ENCODE results near the gene PRKCQ.
"Not testable (repeated sequence)": the region's sequence is repeated elsewhere in the genome, so short reads cannot be mapped to it uniquely, and the experiment has no call there.

Gene PRKCQ

DNA sequence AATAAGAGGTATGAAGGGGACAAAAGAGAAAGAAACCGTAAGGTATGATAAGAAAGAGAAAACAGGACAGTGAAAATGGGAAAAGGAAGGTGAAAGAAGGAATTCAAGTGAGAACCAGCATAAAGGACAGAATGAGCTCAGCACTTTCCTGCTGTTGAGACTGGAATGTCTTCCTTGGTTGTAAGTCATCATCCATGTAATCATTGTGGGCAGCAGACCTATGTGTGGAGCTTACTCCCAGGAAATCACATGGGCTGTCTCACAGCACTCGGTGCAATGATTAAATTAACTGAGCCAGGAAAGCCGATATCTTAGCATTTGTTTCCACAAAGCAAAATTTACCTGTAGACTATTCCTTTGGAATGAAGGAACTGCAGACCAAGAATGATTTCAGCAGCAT, 118.1 kb downstream of the PRKCQ start:
- no peak for FAIRE-seq
- DNase-seq (ENCODE audit: insufficient read length, low spot score): no peak
- no peak for TF ChIP-seq POLR2AphosphoS5 (IDR thresholded peaks at IDR 0.05; ENCODE audit: low read depth, low read length)
- TF ChIP-seq POU2F2 (IDR thresholded peaks at IDR 0.05; ENCODE audit: low read depth, low read length): no peak
- no peak for TF ChIP-seq POLR2A (IDR thresholded peaks at IDR 0.05; ENCODE audit: low read depth, low read length)
- no peak for TF ChIP-seq PAX5 (IDR thresholded peaks at IDR 0.05; ENCODE audit: insufficient read depth, low read length, severe bottlenecking)
- no peak for TF ChIP-seq SPI1 (IDR thresholded peaks at IDR 0.05; ENCODE audit: low read depth, low read length)
- TF ChIP-seq TAF1 (IDR thresholded peaks at IDR 0.05; ENCODE audit: low read depth, low read length): no peak

DNA sequence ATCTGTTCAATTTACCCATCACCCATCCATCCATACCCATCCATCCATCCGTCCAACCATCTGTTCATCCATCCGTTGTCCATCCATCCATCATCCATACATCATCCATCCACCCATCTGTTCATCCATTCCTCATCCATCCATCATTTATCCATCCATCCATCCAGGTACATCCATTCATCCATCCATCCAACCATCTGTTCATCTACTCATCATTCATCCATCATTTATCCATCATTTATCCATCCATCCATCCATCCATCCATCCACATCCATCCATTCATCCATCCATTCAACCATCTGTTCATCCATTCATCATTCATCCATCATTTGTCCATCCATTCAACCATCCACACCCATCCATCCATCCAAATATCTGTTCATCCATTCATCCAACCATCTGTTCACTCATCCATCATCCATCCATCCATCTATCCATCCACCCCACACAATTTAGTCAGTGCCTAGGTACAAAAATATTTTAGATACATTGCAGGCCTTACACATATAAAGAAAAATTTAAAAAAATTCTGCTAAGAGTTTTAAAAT, 119.1 kb downstream of the PRKCQ start:
- TF ChIP-seq TAF1 (IDR thresholded peaks at IDR 0.05; ENCODE audit: low read depth, low read length) (no peak), POU2F2 (IDR thresholded peaks at IDR 0.05; ENCODE audit: low read depth, low read length) (no peak), PAX5 (IDR thresholded peaks at IDR 0.05; ENCODE audit: insufficient read depth, low read length, severe bottlenecking) (no peak), POLR2A (IDR thresholded peaks at IDR 0.05; ENCODE audit: low read depth, low read length) (no peak), POLR2AphosphoS5 (IDR thresholded peaks at IDR 0.05; ENCODE audit: low read depth, low read length) (no peak), SPI1 (IDR thresholded peaks at IDR 0.05; ENCODE audit: low read depth, low read length) (no peak)

DNA sequence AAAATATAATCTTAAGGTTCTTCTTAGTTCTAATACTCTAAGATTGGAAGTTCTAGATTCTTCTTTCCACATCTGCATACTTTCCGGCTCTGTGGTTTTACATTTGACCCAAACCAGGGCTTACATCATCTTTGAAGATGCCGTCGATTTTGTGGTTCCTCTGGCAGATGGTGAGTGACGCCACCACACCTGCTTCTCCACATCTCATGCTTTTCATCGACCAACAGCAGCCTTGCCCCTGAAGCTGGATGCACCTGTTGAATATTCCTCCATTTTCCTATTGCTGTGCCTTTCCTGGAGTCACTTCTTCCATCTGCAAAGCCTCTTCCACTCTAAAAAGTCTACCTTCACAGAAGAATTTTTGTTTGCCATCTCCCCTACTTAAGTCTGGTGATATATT, 121.3 kb downstream of the PRKCQ start:
- no peak for FAIRE-seq
- TF ChIP-seq POLR2A (IDR thresholded peaks at IDR 0.05; ENCODE audit: low read depth, low read length) (no peak), POLR2AphosphoS5 (IDR thresholded peaks at IDR 0.05; ENCODE audit: low read depth, low read length) (no peak), TAF1 (IDR thresholded peaks at IDR 0.05; ENCODE audit: low read depth, low read length) (no peak), PAX5 (IDR thresholded peaks at IDR 0.05; ENCODE audit: insufficient read depth, low read length, severe bottlenecking) (no peak), POU2F2 (IDR thresholded peaks at IDR 0.05; ENCODE audit: low read depth, low read length) (no peak), SPI1 (IDR thresholded peaks at IDR 0.05; ENCODE audit: low read depth, low read length) (no peak)
- no peak for DNase-seq (ENCODE audit: insufficient read length, low spot score)

More for the DNA sequence above, 119.1 kb downstream of the PRKCQ start:
- DNase-seq (ENCODE audit: insufficient read length, low spot score) (no peak), FAIRE-seq (no peak)

DNA sequence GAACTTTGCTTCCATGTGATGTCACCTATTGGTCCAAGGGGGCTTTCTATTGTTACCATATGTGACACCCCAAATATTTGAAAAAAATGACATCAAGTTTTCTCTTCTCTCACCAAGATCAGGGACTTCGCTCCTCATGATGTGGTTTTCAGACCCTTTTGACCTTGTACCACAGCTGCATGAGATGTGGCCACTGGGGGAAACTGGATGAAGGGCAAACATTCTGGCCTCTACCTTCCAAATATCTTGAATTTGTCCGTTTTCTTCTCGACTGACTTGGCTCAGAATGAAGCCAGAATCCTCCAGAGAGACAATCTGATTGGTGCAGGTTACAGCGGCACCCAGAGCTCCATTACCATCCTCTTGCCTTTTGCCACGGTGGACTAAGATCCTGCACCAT, 122.7 kb downstream of the PRKCQ start:
- DNase-seq (ENCODE audit: insufficient read length, low spot score) (no peak), FAIRE-seq (no peak)
- TF ChIP-seq POU2F2 (IDR thresholded peaks at IDR 0.05; ENCODE audit: low read depth, low read length): no peak
- no peak for TF ChIP-seq POLR2AphosphoS5 (IDR thresholded peaks at IDR 0.05; ENCODE audit: low read depth, low read length)
- TF ChIP-seq PAX5 (IDR thresholded peaks at IDR 0.05; ENCODE audit: insufficient read depth, low read length, severe bottlenecking): no peak
- TF ChIP-seq POLR2A (IDR thresholded peaks at IDR 0.05; ENCODE audit: low read depth, low read length): no peak
- TF ChIP-seq SPI1 (IDR thresholded peaks at IDR 0.05; ENCODE audit: low read depth, low read length): no peak

DNA sequence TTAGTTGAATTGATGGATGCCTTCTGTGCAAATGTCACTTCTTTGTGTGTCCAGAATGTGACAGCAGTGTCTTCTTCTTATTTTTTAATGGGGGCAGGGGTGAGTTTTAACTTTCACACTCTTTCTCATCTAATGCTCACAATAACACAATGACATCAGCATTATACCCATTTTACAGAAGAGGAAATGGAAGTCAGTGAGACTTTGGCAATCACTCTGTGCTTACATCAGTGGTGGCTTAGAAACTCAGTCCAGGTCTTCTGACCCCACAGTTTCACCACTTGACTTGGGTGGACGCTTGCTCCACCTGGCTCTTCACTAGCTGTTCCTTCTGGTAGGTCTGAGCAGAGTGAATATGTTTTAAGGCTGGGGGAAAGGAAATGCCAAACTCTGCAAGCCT, 124.0 kb downstream of the PRKCQ start:
- DNase-seq (ENCODE audit: insufficient read length, low spot score): no peak
- FAIRE-seq: no peak
- TF ChIP-seq POU2F2 (IDR thresholded peaks at IDR 0.05; ENCODE audit: low read depth, low read length) (no peak), PAX5 (IDR thresholded peaks at IDR 0.05; ENCODE audit: insufficient read depth, low read length, severe bottlenecking) (no peak), TAF1 (IDR thresholded peaks at IDR 0.05; ENCODE audit: low read depth, low read length) (no peak), POLR2AphosphoS5 (IDR thresholded peaks at IDR 0.05; ENCODE audit: low read depth, low read length) (no peak)

GRCh38 chr10:6455592-6455991, 124.5 kb downstream of the PRKCQ start:
- FAIRE-seq: no peak
- TF ChIP-seq POLR2A (IDR thresholded peaks at IDR 0.05; ENCODE audit: low read depth, low read length) (no peak), PAX5 (IDR thresholded peaks at IDR 0.05; ENCODE audit: insufficient read depth, low read length, severe bottlenecking) (no peak), POLR2AphosphoS5 (IDR thresholded peaks at IDR 0.05; ENCODE audit: low read depth, low read length) (no peak), TAF1 (IDR thresholded peaks at IDR 0.05; ENCODE audit: low read depth, low read length) (no peak), SPI1 (IDR thresholded peaks at IDR 0.05; ENCODE audit: low read depth, low read length) (no peak)

GRCh38 chr10:6446711-6447110, 133.4 kb downstream of the PRKCQ start:
- no peak for FAIRE-seq
- no peak for TF ChIP-seq POLR2A (IDR thresholded peaks at IDR 0.05; ENCODE audit: low read depth, low read length)
- no peak for TF ChIP-seq SPI1 (IDR thresholded peaks at IDR 0.05; ENCODE audit: low read depth, low read length)
- no peak for TF ChIP-seq PAX5 (IDR thresholded peaks at IDR 0.05; ENCODE audit: insufficient read depth, low read length, severe bottlenecking)
- no peak for TF ChIP-seq POU2F2 (IDR thresholded peaks at IDR 0.05; ENCODE audit: low read depth, low read length)
- TF ChIP-seq TAF1 (IDR thresholded peaks at IDR 0.05; ENCODE audit: low read depth, low read length): no peak
- no peak for TF ChIP-seq POLR2AphosphoS5 (IDR thresholded peaks at IDR 0.05; ENCODE audit: low read depth, low read length)
- DNase-seq (ENCODE audit: insufficient read length, low spot score): no peak

More at GRCh38 chr10:6455592-6455991, 124.5 kb downstream of the PRKCQ start:
- DNase-seq (ENCODE audit: insufficient read length, low spot score): no peak

GRCh38 chr10:6445671-6446316, 134.3 kb downstream of the PRKCQ start:
- FAIRE-seq (peak; percentile 85), DNase-seq (ENCODE audit: insufficient read length, low spot score) (peak; percentile 25)
- no peak for TF ChIP-seq POLR2A (IDR thresholded peaks at IDR 0.05; ENCODE audit: low read depth, low read length)
- TF ChIP-seq PAX5 (IDR thresholded peaks at IDR 0.05; ENCODE audit: insufficient read depth, low read length, severe bottlenecking): no peak
- TF ChIP-seq TAF1 (IDR thresholded peaks at IDR 0.05; ENCODE audit: low read depth, low read length): no peak
- no peak for TF ChIP-seq SPI1 (IDR thresholded peaks at IDR 0.05; ENCODE audit: low read depth, low read length)
- TF ChIP-seq POLR2AphosphoS5 (IDR thresholded peaks at IDR 0.05; ENCODE audit: low read depth, low read length): no peak
- TF ChIP-seq POU2F2 (IDR thresholded peaks at IDR 0.05; ENCODE audit: low read depth, low read length): no peak

DNA sequence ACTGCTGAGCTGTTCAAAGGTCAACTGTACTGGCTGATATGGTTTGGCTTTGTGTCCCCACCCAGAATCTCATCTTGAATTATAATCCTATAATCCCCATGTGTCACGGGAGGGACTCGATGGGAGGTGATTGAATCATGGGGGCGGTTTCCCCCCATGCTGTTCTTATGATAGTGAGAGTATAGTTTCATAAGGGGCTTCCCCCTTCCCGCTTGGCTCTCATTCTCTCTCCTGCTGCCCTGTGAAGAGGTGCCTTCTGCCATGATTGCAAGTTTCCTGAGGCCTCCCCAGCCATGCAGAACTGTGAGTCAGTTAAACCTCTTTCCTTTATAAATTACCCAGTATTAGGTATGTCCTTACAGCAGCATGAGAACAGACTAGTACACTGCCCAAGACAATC, 140.2 kb downstream of the PRKCQ start:
- FAIRE-seq; DNase-seq (ENCODE audit: insufficient read length, low spot score): not testable (repeated sequence)

DNA sequence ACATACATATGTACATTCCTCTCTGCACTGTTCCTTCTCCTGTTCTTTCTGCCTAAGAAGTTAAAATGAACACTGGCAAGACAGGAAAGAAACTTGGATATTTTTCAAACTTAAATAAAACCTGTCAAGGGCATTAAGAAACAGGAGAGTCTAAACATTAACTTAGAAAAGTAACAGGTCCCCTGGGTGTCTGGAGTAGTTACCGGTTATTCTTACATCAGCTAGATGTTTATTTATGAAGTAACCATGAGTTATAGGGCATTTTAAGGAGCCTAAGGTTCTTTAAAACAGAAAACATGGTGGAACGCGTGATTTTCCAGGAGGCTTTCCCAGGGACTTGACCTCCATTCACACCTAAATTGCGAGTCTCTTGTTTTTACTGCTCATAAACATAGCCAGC, 148.2 kb downstream of the PRKCQ start:
- no peak for TF ChIP-seq POU2F2 (IDR thresholded peaks at IDR 0.05; ENCODE audit: low read depth, low read length)
- no peak for TF ChIP-seq POLR2A (IDR thresholded peaks at IDR 0.05; ENCODE audit: low read depth, low read length)
- no peak for TF ChIP-seq TAF1 (IDR thresholded peaks at IDR 0.05; ENCODE audit: low read depth, low read length)
- TF ChIP-seq SPI1 (IDR thresholded peaks at IDR 0.05; ENCODE audit: low read depth, low read length): no peak
- TF ChIP-seq PAX5 (IDR thresholded peaks at IDR 0.05; ENCODE audit: insufficient read depth, low read length, severe bottlenecking): no peak
- no peak for TF ChIP-seq POLR2AphosphoS5 (IDR thresholded peaks at IDR 0.05; ENCODE audit: low read depth, low read length)
- FAIRE-seq (no peak), DNase-seq (ENCODE audit: insufficient read length, low spot score) (no peak)
